22Rv1 (cell line): ENCODE results near the gene PPP1R37.

Experiments used
- H3K27ac ChIP-seq: fragments of 450-650 bp; 2 replicates; pipeline ENCODE4 v1.5.1; 2017
- ZFX ChIP-seq: fragments of 450-650 bp; IDR thresholded peaks from 2 replicates; pipeline ENCODE4 v1.6.1; 2017; ENCODE audit warnings: antibody characterized with exemption, borderline replicate concordance
- TF ChIP-seq, protein P1 (sequence below): fragments of 450-650 bp; IDR thresholded peaks from 2 replicates; pipeline ENCODE4 v1.5.1; 2017; ENCODE audit warnings: mild to moderate bottlenecking

PPP1R37 gene

DNA sequence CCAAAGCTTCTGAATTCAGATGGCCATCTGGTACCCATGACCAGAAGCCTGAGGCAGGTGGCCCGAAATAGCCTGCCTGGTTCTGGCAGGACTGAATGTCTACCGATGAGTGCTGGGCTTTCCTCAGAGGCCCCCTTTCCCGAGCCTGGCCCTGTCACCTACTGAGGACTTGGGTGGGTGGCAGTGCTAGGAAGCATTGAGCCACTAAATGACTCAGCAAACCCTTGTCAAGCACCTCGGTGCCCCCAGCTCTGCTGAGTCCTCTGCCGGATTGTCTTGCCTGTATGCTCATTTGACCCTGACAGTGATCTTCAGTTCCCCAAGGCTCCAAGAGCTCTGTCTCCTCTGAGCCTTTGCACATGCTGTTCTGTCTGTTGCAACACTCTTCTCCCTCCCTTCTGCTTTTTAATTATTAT lies 17.9 kb downstream of the PPP1R37 start:
- no peak for TF ChIP-seq ZFX
- TF ChIP-seq, protein P1, sequence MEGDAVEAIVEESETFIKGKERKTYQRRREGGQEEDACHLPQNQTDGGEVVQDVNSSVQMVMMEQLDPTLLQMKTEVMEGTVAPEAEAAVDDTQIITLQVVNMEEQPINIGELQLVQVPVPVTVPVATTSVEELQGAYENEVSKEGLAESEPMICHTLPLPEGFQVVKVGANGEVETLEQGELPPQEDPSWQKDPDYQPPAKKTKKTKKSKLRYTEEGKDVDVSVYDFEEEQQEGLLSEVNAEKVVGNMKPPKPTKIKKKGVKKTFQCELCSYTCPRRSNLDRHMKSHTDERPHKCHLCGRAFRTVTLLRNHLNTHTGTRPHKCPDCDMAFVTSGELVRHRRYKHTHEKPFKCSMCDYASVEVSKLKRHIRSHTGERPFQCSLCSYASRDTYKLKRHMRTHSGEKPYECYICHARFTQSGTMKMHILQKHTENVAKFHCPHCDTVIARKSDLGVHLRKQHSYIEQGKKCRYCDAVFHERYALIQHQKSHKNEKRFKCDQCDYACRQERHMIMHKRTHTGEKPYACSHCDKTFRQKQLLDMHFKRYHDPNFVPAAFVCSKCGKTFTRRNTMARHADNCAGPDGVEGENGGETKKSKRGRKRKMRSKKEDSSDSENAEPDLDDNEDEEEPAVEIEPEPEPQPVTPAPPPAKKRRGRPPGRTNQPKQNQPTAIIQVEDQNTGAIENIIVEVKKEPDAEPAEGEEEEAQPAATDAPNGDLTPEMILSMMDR = no peak
- no peak overlapping the region for H3K27ac ChIP-seq

- peak overlapping the region; percentile 82 for H3K27ac ChIP-seq
- TF ChIP-seq ZFX = no peak
- TF ChIP-seq, protein P1 = no peak; the same call in 1 of the 2 replicates
Measured at GRCh38 chr19:45112111-45112827, 19.3 kb downstream of the PPP1R37 start.

DNA sequence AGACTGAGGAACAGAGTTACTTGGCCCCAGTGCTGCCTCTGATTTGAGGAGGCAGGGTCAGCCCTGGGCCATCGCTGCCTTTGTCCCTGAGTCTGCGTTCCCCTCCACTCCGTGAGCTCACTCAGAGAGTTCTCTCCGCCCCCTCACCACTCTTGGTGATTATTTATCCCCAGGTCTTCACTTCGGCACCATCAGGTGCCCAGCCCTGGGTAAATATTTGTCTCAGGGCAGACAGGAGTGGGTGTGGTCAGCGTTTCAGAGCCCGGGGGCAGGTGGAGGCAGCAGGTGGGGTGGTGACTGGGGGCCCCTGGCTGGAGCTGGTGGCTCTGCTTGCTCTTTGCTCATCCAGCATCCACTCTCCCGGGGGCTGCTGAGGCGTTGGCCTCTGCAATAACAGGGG lies 20.6 kb downstream of the PPP1R37 start:
- H3K27ac ChIP-seq = peak overlapping the region; percentile 82
- TF ChIP-seq, protein P1 = no peak
- no peak for TF ChIP-seq ZFX

DNA sequence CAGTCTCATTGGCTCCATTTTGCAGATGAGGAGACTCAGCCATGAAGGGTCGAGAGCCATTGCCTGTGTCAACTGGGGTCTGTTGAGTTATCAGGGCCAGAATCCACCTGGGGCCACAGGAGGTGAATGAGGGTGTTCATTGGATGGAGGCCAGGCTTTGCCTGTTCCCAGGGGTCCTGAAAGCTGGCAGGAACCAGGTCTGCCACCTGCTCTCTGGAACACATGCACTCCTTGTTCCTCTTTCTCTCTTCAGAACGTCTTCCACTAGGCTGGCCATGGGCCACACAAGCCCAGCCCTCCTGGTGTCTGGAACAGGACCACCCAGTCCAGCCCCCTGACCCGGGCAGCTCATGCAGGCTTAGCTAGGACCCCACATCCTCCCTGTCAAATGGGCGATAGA lies 21.1 kb downstream of the PPP1R37 start:
- TF ChIP-seq, protein P1 = no peak
- TF ChIP-seq ZFX = no peak
- H3K27ac ChIP-seq = peak overlapping the region; percentile 82

DNA sequence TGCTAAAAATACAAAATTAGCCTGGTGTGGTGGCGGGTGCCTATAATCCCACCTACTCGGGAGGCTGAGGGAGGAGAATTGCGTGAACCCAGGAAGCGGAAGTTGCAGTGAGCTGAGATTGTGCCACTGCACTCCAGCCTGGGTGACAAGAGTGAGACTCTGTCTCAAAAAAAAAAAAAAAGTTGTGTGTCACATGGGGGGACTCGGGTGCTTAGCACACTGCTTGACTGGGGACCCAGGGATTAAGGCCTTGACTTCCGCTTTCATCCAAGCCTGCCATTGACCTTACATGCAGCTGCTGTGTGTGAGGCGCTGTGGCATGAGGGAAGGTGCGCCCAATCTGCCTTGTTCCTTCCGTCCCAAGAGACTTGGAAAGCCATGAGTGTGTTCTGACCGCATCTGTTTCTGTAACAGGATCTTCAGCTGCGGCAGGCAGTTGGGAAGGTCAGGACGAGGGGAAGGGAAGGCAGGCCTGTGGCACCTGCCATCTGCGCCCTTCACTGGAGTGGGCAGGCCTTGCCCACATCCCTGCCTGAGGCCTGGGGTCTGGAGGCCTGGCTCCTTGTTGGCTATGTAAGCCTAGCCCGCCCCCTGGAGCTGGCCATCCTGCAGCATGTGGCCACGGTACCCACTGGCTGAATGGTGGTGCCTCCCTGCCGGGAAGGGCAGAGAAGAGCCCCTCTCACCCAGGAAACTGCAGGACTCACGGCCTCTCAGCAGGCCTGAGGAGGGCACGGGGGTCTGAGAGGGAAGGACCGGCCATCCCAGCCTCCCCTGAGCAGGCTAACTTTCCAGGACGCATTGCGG lies 23.0 kb downstream of the PPP1R37 start:
- H3K27ac ChIP-seq = peak overlapping the region; percentile 82
- TF ChIP-seq, protein P1 = no peak
- no peak for TF ChIP-seq ZFX

DNA sequence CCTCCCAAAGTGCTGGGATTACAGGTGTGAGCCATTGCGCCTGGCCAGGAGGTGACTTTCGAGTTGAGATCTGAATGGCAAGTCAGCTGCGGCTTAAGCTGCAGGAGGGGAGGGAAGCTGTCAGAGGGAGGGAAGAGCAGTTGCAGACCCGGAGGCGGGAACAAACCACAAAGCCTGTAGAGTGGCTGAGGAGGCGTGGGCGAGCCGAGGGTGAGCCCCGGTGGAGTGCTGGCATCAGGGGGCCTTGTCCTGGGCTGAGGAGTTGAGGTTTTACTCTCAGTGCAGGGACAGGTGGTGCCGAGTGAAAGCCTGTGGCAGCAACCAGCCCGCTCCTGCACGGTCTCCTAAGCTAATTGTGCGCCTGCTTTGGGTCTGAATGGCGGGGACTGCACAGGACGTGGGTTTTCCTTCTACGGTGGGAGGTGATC lies 24.2 kb downstream of the PPP1R37 start:
- TF ChIP-seq ZFX = no peak
- TF ChIP-seq, protein P1 = no peak
- H3K27ac ChIP-seq = peak overlapping the region; percentile 82

GRCh38 chr19:45117671-45118070 lies 24.7 kb downstream of the PPP1R37 start:
- no peak for TF ChIP-seq ZFX
- TF ChIP-seq, protein P1 = no peak
- peak overlapping the region; percentile 82 for H3K27ac ChIP-seq
